ENCODE results near the gene RNPS1. TPM values are rescaled to one million over a fixed set of nuclear protein-coding genes. Genes with fewer than 3 reads are reported as not detected.
"Not testable (repeated sequence)": the region's sequence is repeated elsewhere in the genome, so short reads cannot be mapped to it uniquely, and the experiment has no call there.

RNPS1 gene
- total RNA-seq, 3 donors from 2014 or later, result 412 to 481 (median 413) TPM

GRCh38 chr16:2276368-2277195 is 8.7 kb upstream of the RNPS1 start:
- ATAC-seq (no peak), DNase-seq (no peak)
- Mint-ChIP-seq H3K36me3 (ENCODE audit: insufficient read depth) (no peaks in the 10 kb centered on the region), H3K4me1 (ENCODE audit: low read depth) (no peaks in the 10 kb centered on the region), H3K27me3 (ENCODE audit: low read depth) (no peaks in the 10 kb centered on the region), H3K4me3 (no peak overlapping the region), H3K9me3 (no peaks in the 10 kb centered on the region)

- Mint-ChIP-seq H3K4me1 (ENCODE audit: low read depth) (no peaks in the 10 kb centered on the region), H3K36me3 (ENCODE audit: insufficient read depth) (no peaks in the 10 kb centered on the region), H3K27me3 (ENCODE audit: low read depth) (no peaks in the 10 kb centered on the region), H3K9me3 (no peaks in the 10 kb centered on the region), H3K4me3 (no peak overlapping the region)
- ATAC-seq, result no peak
- no peak for DNase-seq
Measured at GRCh38 chr16:2275476-2276367, 7.8 kb upstream of the RNPS1 start.

GRCh38 chr16:2273931-2274330 is 6.0 kb upstream of the RNPS1 start:
- Mint-ChIP-seq H3K4me3 (no peak overlapping the region), H3K36me3 (ENCODE audit: insufficient read depth) (no peaks in the 10 kb centered on the region), H3K9me3 (no peaks in the 10 kb centered on the region), H3K27me3 (ENCODE audit: low read depth) (no peaks in the 10 kb centered on the region), H3K4me1 (ENCODE audit: low read depth) (peaks cover 10% of the 10 kb centered on the region)
- ATAC-seq, result no peak
- no peak for DNase-seq

GRCh38 chr16:2273484-2273883 is 5.6 kb upstream of the RNPS1 start:
- Mint-ChIP-seq H3K4me1 (ENCODE audit: low read depth) (peaks cover 10% of the 10 kb centered on the region), H3K9me3 (no peaks in the 10 kb centered on the region)
- ATAC-seq, result no peak

GRCh38 chr16:2271848-2272461 is 4.0 kb upstream of the RNPS1 start:
- DNase-seq, result no peak
- no peaks in the 10 kb centered on the region for H3K27me3 Mint-ChIP-seq (ENCODE audit: low read depth)

More at GRCh38 chr16:2273484-2273883, 5.6 kb upstream of the RNPS1 start:
- H3K27me3 Mint-ChIP-seq (ENCODE audit: low read depth), result no peaks in the 10 kb centered on the region
- H3K4me3 Mint-ChIP-seq, result no peak overlapping the region
- no peaks in the 10 kb centered on the region for H3K36me3 Mint-ChIP-seq (ENCODE audit: insufficient read depth)
- DNase-seq, result no peak

GRCh38 chr16:2270588-2271470 is 2.9 kb upstream of the RNPS1 start:
- Mint-ChIP-seq H3K36me3 (ENCODE audit: insufficient read depth) (peaks cover 6% of the 10 kb centered on the region), H3K4me3 (peak overlapping the region; percentile 21), H3K27me3 (ENCODE audit: low read depth) (no peaks in the 10 kb centered on the region), H3K9me3 (no peaks in the 10 kb centered on the region), H3K4me1 (ENCODE audit: low read depth) (peaks cover 21% of the 10 kb centered on the region)
- ATAC-seq (no peak), DNase-seq (no peak)

More at GRCh38 chr16:2271848-2272461, 4.0 kb upstream of the RNPS1 start:
- Mint-ChIP-seq H3K9me3 (no peaks in the 10 kb centered on the region), H3K4me1 (ENCODE audit: low read depth) (peaks cover 11% of the 10 kb centered on the region), H3K4me3 (no peak overlapping the region), H3K36me3 (ENCODE audit: insufficient read depth) (peaks cover 1% of the 10 kb centered on the region)
- no peak for ATAC-seq

- Mint-ChIP-seq H3K4me1 (ENCODE audit: low read depth) (peaks cover 27% of the 10 kb centered on the region), H3K27me3 (ENCODE audit: low read depth) (no peaks in the 10 kb centered on the region), H3K36me3 (ENCODE audit: insufficient read depth) (peaks cover 6% of the 10 kb centered on the region), H3K9me3 (no peaks in the 10 kb centered on the region), H3K4me3 (peak overlapping the region; percentile 92)
- DNase-seq, result no peak
- no peak for ATAC-seq
Measured at GRCh38 chr16:2270070-2270462, 2.1 kb upstream of the RNPS1 start.

- not testable (repeated sequence) for H3K27me3 Mint-ChIP-seq (ENCODE audit: low read depth); H3K9me3 Mint-ChIP-seq
- H3K4me3 Mint-ChIP-seq, result peak overlapping the region; percentile 92
- DNase-seq, result peak; percentile 17
- peaks cover 38% of the 10 kb centered on the region for H3K4me1 Mint-ChIP-seq (ENCODE audit: low read depth)
- peaks cover 14% of the 10 kb centered on the region for H3K36me3 Mint-ChIP-seq (ENCODE audit: insufficient read depth)
- peak; percentile 57 to 61 for ATAC-seq
Measured at GRCh38 chr16:2267505-2267912, 417 bp downstream of the RNPS1 start.

- peak overlapping the region; percentile 92 for H3K4me3 Mint-ChIP-seq
- not testable (repeated sequence) for H3K9me3 Mint-ChIP-seq; H3K27me3 Mint-ChIP-seq (ENCODE audit: low read depth); ATAC-seq; DNase-seq
- H3K36me3 Mint-ChIP-seq (ENCODE audit: insufficient read depth), result peaks cover 20% of the 10 kb centered on the region
- H3K4me1 Mint-ChIP-seq (ENCODE audit: low read depth), result peaks cover 38% of the 10 kb centered on the region
Measured at GRCh38 chr16:2266887-2267286, 1.0 kb downstream of the RNPS1 start.

- Mint-ChIP-seq H3K4me1 (ENCODE audit: low read depth) (peaks cover 28% of the 10 kb centered on the region), H3K36me3 (ENCODE audit: insufficient read depth) (peaks cover 28% of the 10 kb centered on the region)
- not testable (repeated sequence) for H3K9me3 Mint-ChIP-seq; H3K4me3 Mint-ChIP-seq; H3K27me3 Mint-ChIP-seq (ENCODE audit: low read depth); ATAC-seq; DNase-seq
Measured at GRCh38 chr16:2263026-2263425, 4.9 kb downstream of the RNPS1 start.

- no peak for DNase-seq
- Mint-ChIP-seq H3K27me3 (ENCODE audit: low read depth) (no peaks in the 10 kb centered on the region), H3K4me1 (ENCODE audit: low read depth) (peaks cover 12% of the 10 kb centered on the region), H3K4me3 (no peak overlapping the region), H3K9me3 (no peaks in the 10 kb centered on the region), H3K36me3 (ENCODE audit: insufficient read depth) (peaks cover 41% of the 10 kb centered on the region)
- ATAC-seq, result no peak
Measured at GRCh38 chr16:2260250-2260649, 7.7 kb downstream of the RNPS1 start.

- not testable (repeated sequence) for H3K27me3 Mint-ChIP-seq (ENCODE audit: low read depth); H3K4me3 Mint-ChIP-seq; H3K4me1 Mint-ChIP-seq (ENCODE audit: low read depth); DNase-seq; ATAC-seq; H3K9me3 Mint-ChIP-seq
- H3K36me3 Mint-ChIP-seq (ENCODE audit: insufficient read depth), result peaks cover 43% of the 10 kb centered on the region
Measured at GRCh38 chr16:2258530-2258929, 9.4 kb downstream of the RNPS1 start.

GRCh38 chr16:2257726-2258125 is 10.2 kb downstream of the RNPS1 start:
- H3K4me3 Mint-ChIP-seq, result no peak overlapping the region
- peaks cover 3% of the 10 kb centered on the region for H3K4me1 Mint-ChIP-seq (ENCODE audit: low read depth)
- no peak for ATAC-seq

More at GRCh38 chr16:2257726-2258125, 10.2 kb downstream of the RNPS1 start:
- Mint-ChIP-seq H3K9me3 (no peaks in the 10 kb centered on the region), H3K36me3 (ENCODE audit: insufficient read depth) (peaks cover 42% of the 10 kb centered on the region), H3K27me3 (ENCODE audit: low read depth) (no peaks in the 10 kb centered on the region)
- DNase-seq, result no peak
